PC-9 (cell line): ENCODE results near the gene ADGRE1. TPM values are rescaled to one million over a fixed set of nuclear protein-coding genes. Genes with fewer than 3 reads are reported as not detected.

Source experiments
- BruUV-seq: library from RNA; stranded (reverse); fragments of 400-500 nt; replicated peaks from 2 replicates; lab custom pipeline; 2021; lab: Mats Ljungman, UMichigan
- CTCF ChIA-PET: fragments of 300-600 bp; sonication (Branson Sonifier 250); formaldehyde crosslinking; loops from one replicate; lab custom pipeline; 2022; ENCODE audit warnings: antibody characterized with exemption; lab: Charles Lee
- POLR2A ChIA-PET: fragments of 300-600 bp; sonication (Branson Sonifier 250); formaldehyde crosslinking; loops from one replicate; lab custom pipeline; 2022; ENCODE audit warnings: antibody characterized with exemption; ENCODE audit not compliant: unreplicated experiment; lab: Charles Lee
- DNase-seq, 2 experiments: peaks; one replicate each; pipeline versions ENCODE4 v3.0.0 to v3.0.0-alpha.2; 2015 to 2022; ENCODE audit warnings: mixed read lengths in 1 of 2
- H2AFZ ChIP-seq: fragments of 200-600 bp; sonication (generic); 2 replicates; pipeline ENCODE4 v1.8.1; 2017; ENCODE audit warnings: antibody characterized with exemption
- H3F3A ChIP-seq: fragments of 200-600 bp; sonication (generic); 2 replicates; pipeline ENCODE4 v1.8.1; 2017; ENCODE audit warnings: antibody characterized with exemption, mild to moderate bottlenecking, low read depth; ENCODE audit not compliant: insufficient read depth
- H3K27ac ChIP-seq: fragments of 200-600 bp; sonication (generic); 2 replicates; pipeline ENCODE4 v1.6.1; 2016; ENCODE audit warnings: mixed run types
- H3K27me3 ChIP-seq: fragments of 200-600 bp; sonication (generic); 2 replicates; pipeline ENCODE4 v1.6.1; 2016; ENCODE audit warnings: low read depth, mixed run types; ENCODE audit not compliant: insufficient read depth
- H3K36me3 ChIP-seq: fragments of 200-600 bp; sonication (generic); 2 replicates; pipeline ENCODE4 v1.6.1; 2016; ENCODE audit warnings: low read depth, mixed run types
- H3K4me1 ChIP-seq: fragments of 200-600 bp; sonication (generic); replicated peaks from 2 replicates; pipeline ENCODE4 v1.6.1; 2016; ENCODE audit warnings: mixed run types; ENCODE audit not compliant: insufficient read depth
- H3K4me2 ChIP-seq: fragments of 200-600 bp; sonication (generic); 2 replicates; pipeline ENCODE4 v1.6.1; 2017; ENCODE audit warnings: mixed run types
- H3K4me3 ChIP-seq: fragments of 200-600 bp; sonication (generic); 2 replicates; pipeline ENCODE4 v1.6.1; 2016; ENCODE audit warnings: mixed run types
- H3K79me2 ChIP-seq: fragments of 200-600 bp; sonication (generic); 2 replicates; pipeline ENCODE4 v1.6.1; 2017; ENCODE audit warnings: low read depth, mixed run types
- H3K9me2 ChIP-seq: fragments of 200-600 bp; sonication (generic); 2 replicates; pipeline ENCODE4 v1.8.1; 2017; ENCODE audit warnings: mild to moderate bottlenecking; ENCODE audit not compliant: insufficient read depth
- H3K9me3 ChIP-seq: fragments of 200-600 bp; sonication (generic); 2 replicates; pipeline ENCODE4 v1.8.1; 2016; ENCODE audit warnings: low read depth; ENCODE audit not compliant: insufficient read depth
- H4K20me1 ChIP-seq: fragments of 200-600 bp; sonication (generic); 2 replicates; pipeline ENCODE4 v1.8.1; 2017; ENCODE audit not compliant: insufficient read depth
- EZH2 ChIP-seq: fragments of 200-600 bp; sonication (generic); IDR thresholded peaks from 2 replicates; pipeline ENCODE4 v1.8.0; 2017; ENCODE audit warnings: antibody characterized with exemption, low read depth
- intact Hi-C: fragments of 100-400 bp; cut with micrococcal nuclease; formaldehyde crosslinking; loops from one replicate; pipeline ENCODE4 v1.10.0; 2022; ENCODE audit not compliant: unreplicated experiment
- total RNA-seq: library from RNA; stranded (reverse); gene quantifications from 2 replicates; pipeline ENCODE4 v1.2.3, GENCODE V29; 2021
- TF ChIP-seq, protein P1 (sequence below): fragments of 200-600 bp; sonication (generic); conservative IDR thresholded peaks from 2 replicates; pipeline ENCODE4 v1.6.1; 2017; ENCODE audit warnings: mixed run types, antibody characterized with exemption, mild to moderate bottlenecking, moderate library complexity

The ADGRE1 gene
- total RNA-seq, 1 experiment from 2014 or later, result not detected

- no peak overlapping the region for H3K4me3 ChIP-seq
- no peak for DNase-seq
- no peaks in the 10 kb centered on the region for H3K4me1 ChIP-seq
- ChIA-PET CTCF (no interaction called here), POLR2A (no interaction called here)
- no peak overlapping the region for H3K27ac ChIP-seq
- H3K9me2 ChIP-seq, result no peaks in the 10 kb centered on the region
- peaks cover 30% of the 10 kb centered on the region for H3K27me3 ChIP-seq
- no TSS peak for BruUV-seq
- 0 out of 2 replicates have a peak, but pooled peaks cover under 1% of the 10 kb centered on the region for H3K9me3 ChIP-seq
- no peaks in the 10 kb centered on the region for H3K79me2 ChIP-seq
- TF ChIP-seq EZH2, result no peak
- TF ChIP-seq, protein P1, sequence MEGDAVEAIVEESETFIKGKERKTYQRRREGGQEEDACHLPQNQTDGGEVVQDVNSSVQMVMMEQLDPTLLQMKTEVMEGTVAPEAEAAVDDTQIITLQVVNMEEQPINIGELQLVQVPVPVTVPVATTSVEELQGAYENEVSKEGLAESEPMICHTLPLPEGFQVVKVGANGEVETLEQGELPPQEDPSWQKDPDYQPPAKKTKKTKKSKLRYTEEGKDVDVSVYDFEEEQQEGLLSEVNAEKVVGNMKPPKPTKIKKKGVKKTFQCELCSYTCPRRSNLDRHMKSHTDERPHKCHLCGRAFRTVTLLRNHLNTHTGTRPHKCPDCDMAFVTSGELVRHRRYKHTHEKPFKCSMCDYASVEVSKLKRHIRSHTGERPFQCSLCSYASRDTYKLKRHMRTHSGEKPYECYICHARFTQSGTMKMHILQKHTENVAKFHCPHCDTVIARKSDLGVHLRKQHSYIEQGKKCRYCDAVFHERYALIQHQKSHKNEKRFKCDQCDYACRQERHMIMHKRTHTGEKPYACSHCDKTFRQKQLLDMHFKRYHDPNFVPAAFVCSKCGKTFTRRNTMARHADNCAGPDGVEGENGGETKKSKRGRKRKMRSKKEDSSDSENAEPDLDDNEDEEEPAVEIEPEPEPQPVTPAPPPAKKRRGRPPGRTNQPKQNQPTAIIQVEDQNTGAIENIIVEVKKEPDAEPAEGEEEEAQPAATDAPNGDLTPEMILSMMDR, result no peak
- H3K4me2 ChIP-seq, result no peak overlapping the region
- H4K20me1 ChIP-seq, result no peaks in the 10 kb centered on the region
- no peak overlapping the region for H2AFZ ChIP-seq
- H3K36me3 ChIP-seq, result no peaks in the 10 kb centered on the region
- intact Hi-C loops, result no loop called here
- no peaks in the 10 kb centered on the region for H3F3A ChIP-seq
Observed at GRCh38 chr19:6935069-6935468, 47.7 kb downstream of the ADGRE1 start.

- no peak overlapping the region for H3K4me2 ChIP-seq
- no peaks in the 10 kb centered on the region for H3K9me3 ChIP-seq
- no peak overlapping the region for H3K4me3 ChIP-seq
- intact Hi-C loops, result no loop called here
- POLR2A ChIA-PET, result no interaction called here
- CTCF ChIA-PET, result no interaction called here
- no peaks in the 10 kb centered on the region for H3K79me2 ChIP-seq
- no peaks in the 10 kb centered on the region for H3K9me2 ChIP-seq
- no peaks in the 10 kb centered on the region for H4K20me1 ChIP-seq
- no peak for DNase-seq
- peaks cover 31% of the 10 kb centered on the region for H3K27me3 ChIP-seq
- TF ChIP-seq EZH2, result no peak
- TF ChIP-seq, protein P1, result no peak
- no peaks in the 10 kb centered on the region for H3K4me1 ChIP-seq
- no peaks in the 10 kb centered on the region for H3K36me3 ChIP-seq
- no peak overlapping the region for H3K27ac ChIP-seq
- no peaks in the 10 kb centered on the region for H3F3A ChIP-seq
- H2AFZ ChIP-seq, result no peak overlapping the region
- BruUV-seq, result no TSS peak
Observed at GRCh38 chr19:6935618-6936017, 48.2 kb downstream of the ADGRE1 start.

DNA sequence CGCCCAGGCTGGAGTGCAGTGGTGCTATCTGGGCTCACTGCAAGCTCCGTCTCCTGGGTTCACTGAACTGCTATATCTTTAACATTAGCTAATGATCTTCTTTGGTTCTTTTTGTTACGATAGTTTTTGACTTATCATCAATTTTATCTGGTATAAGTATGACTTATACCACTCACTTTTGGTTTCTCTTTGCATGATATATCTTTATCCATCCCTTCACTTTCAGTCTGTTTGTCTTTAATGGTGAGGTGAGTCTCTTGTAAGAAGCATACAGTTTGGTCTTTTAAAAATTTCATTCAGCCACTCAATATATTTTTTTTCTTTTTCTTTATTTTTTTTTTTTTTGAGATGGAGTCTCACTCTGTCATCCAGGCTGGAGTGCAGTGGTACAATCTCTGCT, 58.4 kb downstream of the ADGRE1 start:
- no peak overlapping the region for H3K4me2 ChIP-seq
- no TSS peak for BruUV-seq
- TF ChIP-seq EZH2, result no peak
- TF ChIP-seq, protein P1, result no peak
- no peak overlapping the region for H3K27ac ChIP-seq
- no peak for DNase-seq
- H3K27me3 ChIP-seq, result peaks cover 14% of the 10 kb centered on the region
- H3K4me1 ChIP-seq, result no peaks in the 10 kb centered on the region
- H3K36me3 ChIP-seq, result no peaks in the 10 kb centered on the region
- no peaks in the 10 kb centered on the region for H3K9me3 ChIP-seq
- no peaks in the 10 kb centered on the region for H3K9me2 ChIP-seq
- POLR2A ChIA-PET, result no interaction called here
- H3K4me3 ChIP-seq, result no peak overlapping the region
- no peak overlapping the region for H2AFZ ChIP-seq
- CTCF ChIA-PET, result no interaction called here
- intact Hi-C loops, result no loop called here
- H4K20me1 ChIP-seq, result no peaks in the 10 kb centered on the region
- no peaks in the 10 kb centered on the region for H3K79me2 ChIP-seq
- H3F3A ChIP-seq, result no peaks in the 10 kb centered on the region
